ENCODE measurements around the gene TM4SF20. TPM values are rescaled to one million over a fixed set of nuclear protein-coding genes. Genes with fewer than 3 reads are reported as not detected.

The TM4SF20 gene
- polyA plus RNA-seq, 1 donor from 2014 or later: not detected

- no peak overlapping the region for H3K4me3 ChIP-seq (ENCODE audit: low read length)
- no peaks in the 10 kb centered on the region for H3K36me3 ChIP-seq (ENCODE audit: insufficient read depth, low read length)
- H3K9me2 ChIP-seq (ENCODE audit: insufficient read depth, low read length): no peaks in the 10 kb centered on the region
- H3K9ac ChIP-seq (ENCODE audit: low read length): no peak overlapping the region
- no peak overlapping the region for H2AFZ ChIP-seq (ENCODE audit: low read depth, low read length)
- no peaks in the 10 kb centered on the region for H3F3A ChIP-seq (ENCODE audit: insufficient read depth, low read length, poor library complexity, severe bottlenecking)
- H3K4me2 ChIP-seq (ENCODE audit: low read length): no peak overlapping the region
- H4K20me1 ChIP-seq (ENCODE audit: insufficient read depth): no peaks in the 10 kb centered on the region
- H3K9me3 ChIP-seq (ENCODE audit: low read length): no peaks in the 10 kb centered on the region
- TF ChIP-seq TAF1 (IDR thresholded peaks at IDR 0.05; ENCODE audit: low read depth) (no peak), EP300 (conservative IDR thresholded peaks at IDR 0.05; ENCODE audit: poor library complexity, severe bottlenecking) (no peak), SMC3 (conservative IDR thresholded peaks at IDR 0.05; ENCODE audit: poor library complexity) (no peak), REST (IDR thresholded peaks at IDR 0.05; ENCODE audit: borderline replicate concordance) (no peak), EZH2 (IDR thresholded peaks at IDR 0.05; ENCODE audit: borderline replicate concordance, insufficient read depth, low read length, poor library complexity, severe bottlenecking) (no peak), CTCF (IDR thresholded peaks at IDR 0.05; ENCODE audit: poor library complexity, severe bottlenecking) (no peak), POLR2AphosphoS5 (IDR thresholded peaks at IDR 0.05) (no peak), RAD21 (conservative IDR thresholded peaks at IDR 0.05) (no peak)
- no peak overlapping the region for H3K27ac ChIP-seq (ENCODE audit: low read length)
- no peaks in the 10 kb centered on the region for H3K79me2 ChIP-seq (replicated peaks; ENCODE audit: insufficient read depth, low read length)
- no peaks in the 10 kb centered on the region for H3K27me3 ChIP-seq (ENCODE audit: insufficient read depth, low read depth, low read length)
Measured at GRCh38 chr2:227376656-227377396, 2.3 kb downstream of the TM4SF20 start.

DNA sequence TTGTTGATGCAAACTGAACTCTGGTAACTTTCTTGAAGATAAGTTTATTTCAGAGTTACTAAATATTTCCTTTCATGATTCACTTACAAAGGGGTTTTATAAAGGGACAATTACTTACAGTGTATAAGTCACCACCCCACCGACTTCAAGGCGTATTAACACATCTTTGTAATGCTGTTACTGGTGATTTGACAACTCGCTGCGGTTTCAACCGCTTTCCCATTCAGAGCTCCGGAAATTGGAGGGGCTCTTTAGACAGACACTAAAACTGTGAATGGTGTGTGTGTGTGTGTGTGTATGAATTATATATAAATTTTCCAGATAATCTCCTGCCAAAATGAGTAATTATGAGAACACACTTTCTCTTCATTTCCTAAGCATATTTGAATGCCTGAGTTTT is 4.9 kb downstream of the TM4SF20 start:
- no peaks in the 10 kb centered on the region for H3K9me2 ChIP-seq (ENCODE audit: insufficient read depth, low read length)
- H3K9ac ChIP-seq (ENCODE audit: low read length): no peak overlapping the region
- TF ChIP-seq SMC3 (conservative IDR thresholded peaks at IDR 0.05; ENCODE audit: poor library complexity): no peak
- no peak for TF ChIP-seq REST (IDR thresholded peaks at IDR 0.05; ENCODE audit: borderline replicate concordance)
- no peak for TF ChIP-seq TAF1 (IDR thresholded peaks at IDR 0.05; ENCODE audit: low read depth)
- TF ChIP-seq CTCF (IDR thresholded peaks at IDR 0.05; ENCODE audit: poor library complexity, severe bottlenecking): no peak
- H2AFZ ChIP-seq (ENCODE audit: low read depth, low read length): no peak overlapping the region
- H3K36me3 ChIP-seq (ENCODE audit: insufficient read depth, low read length): no peaks in the 10 kb centered on the region
- no peak overlapping the region for H3K4me3 ChIP-seq (ENCODE audit: low read length)
- H3K79me2 ChIP-seq (replicated peaks; ENCODE audit: insufficient read depth, low read length): no peaks in the 10 kb centered on the region
- no peaks in the 10 kb centered on the region for H4K20me1 ChIP-seq (ENCODE audit: insufficient read depth)
- no peaks in the 10 kb centered on the region for H3K9me3 ChIP-seq (ENCODE audit: low read length)
- no peak overlapping the region for H3K4me2 ChIP-seq (ENCODE audit: low read length)
- no peak overlapping the region for H3K27ac ChIP-seq (ENCODE audit: low read length)
- no peaks in the 10 kb centered on the region for H3F3A ChIP-seq (ENCODE audit: insufficient read depth, low read length, poor library complexity, severe bottlenecking)
- no peaks in the 10 kb centered on the region for H3K27me3 ChIP-seq (ENCODE audit: insufficient read depth, low read depth, low read length)
